HG03025 (cell line): Measurements from ENCODE around the gene SNAP25.

Experiments
- ATAC-seq: cut with Tn5 transposase; IDR thresholded peaks from one replicate; pipeline ENCODE4 v1.9.1; 2021; ENCODE audit warnings: mild to moderate bottlenecking, moderate library complexity; ENCODE audit not compliant: unreplicated experiment, low FRiP score

SNAP25 gene

GRCh38 chr20:10324198-10324847, 105.7 kb downstream of the SNAP25 start:
- ATAC-seq: no peak

- no peak for ATAC-seq
These were observed 110.2 kb downstream of the SNAP25 start for GRCh38 chr20:10328897-10329255.

- ATAC-seq: no peak
These were observed 110.9 kb downstream of the SNAP25 start for GRCh38 chr20:10329387-10330005.

- ATAC-seq: no peak
These were observed 111.4 kb downstream of the SNAP25 start for GRCh38 chr20:10330071-10330470.

DNA sequence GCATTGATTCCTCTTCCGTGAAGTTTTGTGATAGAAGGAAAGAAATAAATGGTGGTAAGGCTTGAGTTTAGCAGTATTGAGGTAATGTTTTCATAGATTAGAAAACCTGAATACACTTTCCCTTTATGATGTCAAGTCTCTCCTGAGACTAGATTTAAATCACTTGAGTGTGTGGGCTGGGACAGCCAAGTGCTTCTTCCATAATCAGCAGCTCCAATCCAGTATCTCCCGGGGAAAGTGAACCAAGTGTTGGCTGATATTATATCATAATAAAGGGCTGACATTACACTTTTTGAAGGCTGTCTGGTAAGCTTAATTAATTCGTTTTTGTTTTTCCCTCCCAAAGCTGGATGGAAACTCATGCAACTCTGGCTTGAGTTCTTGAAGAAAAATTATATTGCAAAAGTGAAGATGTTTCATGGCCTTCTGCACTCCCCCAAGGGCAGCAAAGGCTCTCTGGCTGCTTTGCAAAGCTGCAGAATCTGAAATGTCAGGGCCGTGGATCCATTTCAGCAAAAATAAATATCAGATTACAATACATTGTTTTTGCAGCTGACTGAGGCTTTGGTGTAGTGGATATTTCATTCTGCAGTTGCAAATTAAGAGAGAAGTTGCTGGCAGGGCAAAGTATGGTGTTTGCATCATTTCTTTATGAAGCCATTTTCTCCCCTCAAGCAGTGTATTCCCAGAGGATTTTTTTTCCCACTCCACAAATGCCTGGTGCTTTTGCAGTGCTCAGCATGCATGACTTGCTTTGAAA, 114.2 kb downstream of the SNAP25 start:
- no peak for ATAC-seq

GRCh38 chr20:10336959-10337729, 118.5 kb downstream of the SNAP25 start:
- no peak for ATAC-seq

DNA sequence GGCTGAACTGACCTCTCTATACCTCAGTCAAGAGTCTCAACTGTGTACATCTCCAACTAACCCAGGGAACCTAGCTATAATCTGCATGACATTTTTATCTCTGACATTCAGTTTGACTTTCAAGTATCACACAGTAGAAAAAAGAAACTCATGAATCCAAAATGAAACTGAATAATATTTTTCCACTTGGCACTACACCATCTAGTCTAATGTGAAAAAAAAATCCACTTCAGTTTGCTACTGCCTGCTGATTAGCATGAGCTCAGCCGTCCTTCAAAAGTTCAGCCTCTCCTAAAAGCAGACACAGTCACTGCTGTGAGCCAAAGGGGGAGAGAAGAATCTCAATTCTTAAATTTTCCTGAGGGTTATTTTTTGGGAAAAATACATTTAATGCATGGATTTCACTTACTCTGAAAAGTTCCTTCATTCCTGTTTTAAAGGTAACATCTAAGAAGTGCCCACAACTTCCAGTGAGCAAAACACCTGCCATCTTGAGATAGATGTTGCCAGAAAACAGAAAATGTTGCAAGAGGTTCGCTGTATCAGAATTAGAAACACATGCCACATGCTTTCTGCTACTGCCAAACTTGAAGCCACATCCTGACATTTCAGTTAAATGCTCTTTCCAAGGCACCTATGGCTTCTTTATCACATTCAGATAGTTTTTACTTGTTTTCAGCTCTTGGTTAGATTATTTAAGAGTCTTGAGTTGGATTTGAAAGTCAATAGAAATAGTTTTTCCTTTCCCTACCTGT, 120.0 kb downstream of the SNAP25 start:
- no peak for ATAC-seq

DNA sequence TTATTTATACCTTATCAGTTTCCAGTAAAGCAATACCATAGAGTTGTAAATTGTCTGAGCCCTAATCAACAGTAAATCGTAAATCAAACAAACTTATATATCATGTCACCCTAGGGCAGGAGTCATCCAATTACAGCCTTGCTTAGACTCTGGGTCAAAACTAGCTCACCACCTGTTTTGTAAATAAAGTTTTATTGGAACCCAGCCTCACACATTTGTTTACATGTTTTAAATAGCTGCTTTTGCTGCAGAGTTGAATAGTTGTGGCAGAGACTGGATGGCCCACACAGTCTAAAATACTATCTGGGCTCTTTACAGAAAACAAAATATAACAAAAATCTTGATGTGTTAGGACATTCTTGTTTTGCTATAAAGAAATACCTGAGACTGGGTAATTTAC, 121.0 kb downstream of the SNAP25 start:
- no peak for ATAC-seq

- ATAC-seq: no peak
These were observed 123.5 kb downstream of the SNAP25 start for GRCh38 chr20:10342152-10342551.

DNA sequence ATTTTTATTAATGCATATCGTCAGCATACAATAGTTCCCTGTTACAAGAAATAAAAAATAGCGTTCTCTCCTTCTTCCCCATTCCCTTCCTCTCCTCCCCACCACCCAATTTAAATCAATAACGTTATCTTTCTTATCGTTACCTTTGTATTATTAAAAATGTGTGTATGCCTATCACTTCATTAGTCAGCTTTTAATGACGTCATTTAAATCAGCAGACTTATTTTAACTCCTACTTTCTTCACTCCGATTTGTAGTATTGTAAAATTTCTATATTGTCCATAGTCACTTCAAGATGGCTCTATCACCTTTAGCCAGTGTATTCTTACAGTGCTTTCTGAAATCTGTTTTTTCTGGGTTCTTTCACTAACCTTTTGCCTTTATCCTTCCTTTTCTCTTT, 126.3 kb downstream of the SNAP25 start:
- ATAC-seq: no peak

DNA sequence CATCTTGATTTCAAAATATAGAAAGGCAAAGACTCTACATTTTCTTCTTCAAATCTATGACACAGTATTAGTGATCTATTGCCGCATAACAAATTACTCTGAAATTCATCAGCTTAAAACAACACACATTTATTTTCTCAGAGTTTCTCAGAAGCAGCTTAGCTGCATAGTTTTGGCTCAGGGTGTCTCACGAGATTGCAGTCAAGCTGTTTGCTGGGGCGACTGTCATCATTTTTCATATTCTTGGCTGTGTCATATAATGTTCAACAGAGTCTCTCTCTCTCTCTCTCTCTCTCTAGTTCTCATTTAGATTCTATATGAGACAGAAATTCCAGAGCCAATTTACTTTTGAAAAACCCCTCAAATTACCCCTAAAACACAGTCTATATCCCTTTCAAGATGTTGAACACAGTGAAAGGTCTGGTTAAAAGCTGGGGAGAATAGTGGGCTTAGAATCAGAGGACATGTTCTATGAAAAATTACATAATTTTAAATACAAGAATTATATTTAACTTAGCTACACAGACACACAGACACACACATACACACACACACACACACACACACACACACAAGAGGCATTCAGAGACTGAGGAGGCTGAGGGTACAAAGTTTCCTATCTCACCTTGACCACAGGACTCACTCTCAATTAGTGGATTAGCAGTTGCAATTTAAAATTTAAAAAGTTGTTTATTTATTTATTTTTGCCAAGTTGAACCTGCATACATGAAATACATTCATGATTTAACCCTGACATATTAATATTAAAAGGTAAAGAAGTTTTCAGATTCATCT, 128.7 kb downstream of the SNAP25 start:
- ATAC-seq: no peak

DNA sequence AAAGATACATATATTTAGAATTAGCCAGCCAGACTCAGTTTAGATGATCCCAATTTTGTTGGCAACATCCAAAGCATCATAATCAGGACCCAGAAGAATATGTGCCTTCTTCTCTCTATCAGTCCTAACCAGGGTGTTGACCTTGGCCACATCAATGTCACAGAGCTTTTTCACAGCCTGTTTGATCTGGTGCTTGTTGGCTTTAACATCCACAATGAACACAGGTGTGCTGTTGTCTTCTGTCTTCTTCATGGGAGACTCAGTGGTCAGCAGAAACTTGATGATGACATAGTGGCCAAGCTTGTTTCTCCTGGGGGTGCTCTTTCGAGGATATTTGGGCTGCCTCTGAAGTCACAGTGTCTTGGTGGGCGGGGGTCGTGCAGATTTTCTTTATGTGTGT, 130.5 kb downstream of the SNAP25 start:
- no peak for ATAC-seq

GRCh38 chr20:10350188-10350842, 131.7 kb downstream of the SNAP25 start:
- ATAC-seq: no peak

DNA sequence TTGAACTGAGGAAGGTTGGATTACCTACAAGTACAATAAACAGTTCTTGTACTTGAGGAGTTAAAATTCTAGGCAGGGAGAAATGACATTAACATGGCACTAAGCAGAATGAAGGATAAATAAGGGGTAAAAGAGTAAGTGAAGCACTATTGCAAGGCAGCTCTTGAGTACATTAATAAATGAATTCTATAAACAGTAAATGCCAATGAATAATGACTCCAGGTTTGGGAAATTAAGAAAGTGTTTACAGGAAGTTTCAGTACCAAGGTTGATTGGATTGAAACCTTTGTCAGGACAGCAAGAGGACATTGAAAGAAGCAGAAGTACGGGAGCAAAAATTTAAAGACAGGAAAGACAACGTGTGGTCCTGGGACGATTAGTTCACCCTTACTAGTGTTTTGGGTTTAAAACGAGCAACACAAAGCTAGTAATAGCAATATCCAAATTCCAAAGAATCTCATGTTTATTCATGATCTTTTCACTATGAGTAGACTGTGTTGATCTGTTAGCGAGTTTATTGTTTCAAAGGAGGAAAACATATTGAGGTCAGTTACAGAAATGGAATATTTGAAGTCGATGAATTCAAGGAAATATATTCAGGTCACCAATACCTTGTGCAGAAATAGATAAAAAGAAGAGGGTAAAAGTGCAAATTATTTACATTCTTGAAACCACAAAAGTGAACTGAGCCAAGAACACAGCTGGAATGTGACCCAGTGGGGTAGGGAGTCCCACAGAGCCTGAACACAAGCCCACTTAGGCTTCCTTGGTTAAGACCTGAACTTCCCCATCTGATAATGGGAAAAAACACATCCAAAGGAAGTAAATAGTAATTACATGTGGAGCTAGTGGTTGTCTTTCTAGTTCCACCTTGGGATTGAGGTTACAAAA, 134.5 kb downstream of the SNAP25 start:
- no peak for ATAC-seq

GRCh38 chr20:10356628-10357027, 138.0 kb downstream of the SNAP25 start:
- ATAC-seq: no peak
